ENCODE data around the gene TNNI3K.

TNNI3K gene

GRCh38 chr1:74317663-74318062 is 82.5 kb downstream of the TNNI3K start:
- TF ChIP-seq CTCF (IDR thresholded peaks at IDR 0.05) = no peak

- no peak for TF ChIP-seq CTCF (IDR thresholded peaks at IDR 0.05)
Observed at GRCh38 chr1:74323937-74324473, 88.8 kb downstream of the TNNI3K start.

GRCh38 chr1:74324684-74325448 is 89.7 kb downstream of the TNNI3K start:
- no peak for TF ChIP-seq CTCF (IDR thresholded peaks at IDR 0.05)

GRCh38 chr1:74328851-74329250 is 93.7 kb downstream of the TNNI3K start:
- TF ChIP-seq CTCF (IDR thresholded peaks at IDR 0.05) = no peak

GRCh38 chr1:74333244-74333643 is 98.1 kb downstream of the TNNI3K start:
- TF ChIP-seq CTCF (IDR thresholded peaks at IDR 0.05) = no peak

GRCh38 chr1:74334147-74334546 is 99.0 kb downstream of the TNNI3K start:
- no peak for TF ChIP-seq CTCF (IDR thresholded peaks at IDR 0.05)

- TF ChIP-seq CTCF (IDR thresholded peaks at IDR 0.05) = no peak
Observed at GRCh38 chr1:74340656-74341055, 105.5 kb downstream of the TNNI3K start.
